Ovary (tissue), 9 donors: ENCODE data around the gene CCDC34. TPM values are rescaled to one million over a fixed set of nuclear protein-coding genes. Genes with fewer than 3 reads are reported as not detected.

Experiments used
- DNase-seq, 5 donors: peaks; one replicate each; pipeline ENCODE4 v3.0.0-alpha.2; 2019 to 2020
- H3K27ac ChIP-seq, 2 donors: fragments of 200-600 bp; one replicate each; pipeline versions ENCODE4 v1.5.1 to v1.8.0; 2019 to 2022
- H3K27me3 ChIP-seq: fragments of 200-600 bp; one replicate; pipeline ENCODE4 v1.8.0; 2022
- H3K36me3 ChIP-seq: fragments of 200-600 bp; sonication (generic); one replicate; pipeline ENCODE4 v1.5.1; 2019
- H3K4me1 ChIP-seq: one replicate; pipeline ENCODE4 v1.8.1; 2013; ENCODE audit warnings: mild to moderate bottlenecking, moderate library complexity; ENCODE audit not compliant: insufficient read depth
- H3K4me3 ChIP-seq: fragments of 200-600 bp; sonication (generic); one replicate; pipeline ENCODE4 v1.5.1; 2017
- H3K9me3 ChIP-seq, 2 donors: fragments of 200-600 bp in 1 of 2; sonication (generic) in 1 of 2; one replicate each; pipeline versions ENCODE4 v1.5.1 to v1.8.1; 2013 to 2019; ENCODE audit warnings: mild to moderate bottlenecking in 1 of 2, moderate library complexity in 1 of 2
- CTCF ChIP-seq, 3 donors: fragments of 450-650 bp in 2 of 3; fragments of 200-600 bp in 1 of 3; IDR thresholded peaks; one replicate each; pipeline versions ENCODE4 v1.5.1 to v1.8.0; 2016 to 2022; ENCODE audit warnings: antibody characterized with exemption in 3 of 3, mild to moderate bottlenecking in 1 of 3
- EP300 ChIP-seq: sonication (generic); formaldehyde crosslinking; IDR thresholded peaks from one replicate; pipeline ENCODE4 v1.6.1; 2017; ENCODE audit warnings: antibody characterized with exemption
- POLR2A ChIP-seq: fragments of 450-650 bp; IDR thresholded peaks from one replicate; pipeline ENCODE4 v1.6.1; 2017; ENCODE audit warnings: antibody characterized with exemption, mild to moderate bottlenecking, moderate library complexity
- WGBS, 3 donors: extraction: QIAGEN DNeasy Blood & Tissue Kit in 1 of 3; methylation state at CpG; one replicate each; pipeline versions ENCODE4 v1.1.5 to v1.1.7; 2013 to 2017; 5-methylcytosine and 5-hydroxymethylcytosine counted together
- intact Hi-C, 4 donors: fragments of 100-400 bp; cut with DNase I; formaldehyde crosslinking; loops; one replicate each; pipeline versions ENCODE4 v1.11.0 to v1.15.1; 2022 to 2023
- polyA plus RNA-seq, 2 donors: library from polyadenylated mRNA; stranded (reverse); fragments of 200-250 nt in 1 of 2; fragments of 350-450 nt in 1 of 2; fragmentation: Illumina TruSeq in 1 of 2; extraction: RNeasy Lipid Tissue Mini Kit (QIAGEN cat#74804) in 1 of 2; gene quantifications; one replicate each; pipeline ENCODE4 v1.2.3, GENCODE V29; 2013 to 2014
- total RNA-seq, 7 donors: library from RNA; depleted of rRNA in 2 of 7; stranded (reverse); fragments of >200 nt in 2 of 7; fragmentation: NEBNext Ultra II Directional in 3 of 7; extraction: Animal tissue kit (Norgen Biotek cat#: 25700) in 3 of 7; gene quantifications; one replicate each; pipeline versions ENCODE4 v1.1.0 to v1.2.4, GENCODE V29; 2016 to 2023
- donor health status: DM: no; HTN: no; CAD: no; lungs with moderate emphysema.
- donor health status: DM: no; HTN: no; CAD: no.
- donor health status: Bipolar disorder and iron deficiency.
- donor health status: DM: yes; HTN: yes; CAD: no.
- donor health status: DM: no; HTN: no; CAD: no.
- donor health status: DM: yes; HTN: yes; CAD: no.

Gene CCDC34
- total and polyA plus RNA-seq, 9 donors = 2.5 to 17.5 (median 7.8) TPM

- no peaks in the 10 kb centered on the region for H3K4me1 ChIP-seq
- H3K36me3 ChIP-seq = no peaks in the 10 kb centered on the region
- H3K9me3 ChIP-seq = no peaks in the 10 kb centered on the region
- no peak for TF ChIP-seq POLR2A
- TF ChIP-seq CTCF (IDR thresholded peaks at IDR 0.05) = no peak
- TF ChIP-seq EP300 = no peak
- intact Hi-C loops = loop anchor here in 1 of 4 donors (10.0 kb wide), 1 partner anchor 55 kb away; no protein-coding TSS in a partner anchor
- H3K27ac ChIP-seq = no peak overlapping the region
- DNase-seq = no peak
- H3K27me3 ChIP-seq = no peaks in the 10 kb centered on the region
- 98% methylated on average over 1 of the region's 1 CpG for WGBS, 3 donors
- no peak overlapping the region for H3K4me3 ChIP-seq
Observed at GRCh38 chr11:27410272-27410671, 47.3 kb upstream of the CCDC34 start.

- no peak for TF ChIP-seq CTCF (IDR thresholded peaks at IDR 0.05)
- no peak for TF ChIP-seq POLR2A
- TF ChIP-seq EP300 = no peak
- 92 to 98% (median 94%) methylated on average over 2 of the region's 2 CpGs for whole genome bisulfite sequencing, 3 donors
- Histone ChIP-seq H3K36me3 (no peaks in the 10 kb centered on the region), H3K9me3 (no peaks in the 10 kb centered on the region), H3K27ac (no peak overlapping the region), H3K27me3 (no peaks in the 10 kb centered on the region), H3K4me3 (no peak overlapping the region), H3K4me1 (no peaks in the 10 kb centered on the region)
- no peak for DNase-seq
- intact Hi-C loops = loop anchor here in 1 of 4 donors (10.0 kb wide), 1 partner anchor 55 kb away; no protein-coding TSS in a partner anchor
Observed at GRCh38 chr11:27409742-27410141, 46.7 kb upstream of the CCDC34 start.

- Histone ChIP-seq H3K9me3 (no peaks in the 10 kb centered on the region), H3K27ac (no peak overlapping the region), H3K4me3 (no peak overlapping the region), H3K27me3 (no peaks in the 10 kb centered on the region), H3K36me3 (no peaks in the 10 kb centered on the region), H3K4me1 (no peaks in the 10 kb centered on the region)
- intact Hi-C loops = no loop called here
- TF ChIP-seq POLR2A (no peak), CTCF (IDR thresholded peaks at IDR 0.05) (no peak), EP300 (no peak)
- no peak for DNase-seq
Observed at GRCh38 chr11:27409049-27409448, 46.0 kb upstream of the CCDC34 start.

GRCh38 chr11:27408246-27408800 lies 45.3 kb upstream of the CCDC34 start:
- intact Hi-C loops = no loop called here
- TF ChIP-seq CTCF (IDR thresholded peaks at IDR 0.05) (no peak), POLR2A (no peak), EP300 (no peak)
- H3K27me3 ChIP-seq = no peaks in the 10 kb centered on the region
- H3K4me1 ChIP-seq = no peaks in the 10 kb centered on the region
- no peaks in the 10 kb centered on the region for H3K9me3 ChIP-seq
- no peak overlapping the region for H3K4me3 ChIP-seq
- DNase-seq = no peak
- 95 to 96% (median 95%) methylated on average over 2 of the region's 2 CpGs for WGBS, 3 donors
- no peak overlapping the region for H3K27ac ChIP-seq
- H3K36me3 ChIP-seq = no peaks in the 10 kb centered on the region
